NCI-H2029 (cell line): ENCODE results near the gene ERRFI1.

Source experiments
- DNase-seq: peaks from one replicate; lab custom pipeline; 2025; lab: John Stamatoyannopoulos, UW

ERRFI1 gene

GRCh38 chr1:8043621-8044020, 17.5 kb upstream of the ERRFI1 start:
- no peak for DNase-seq

GRCh38 chr1:8042134-8042533, 16.0 kb upstream of the ERRFI1 start:
- DNase-seq, result no peak

GRCh38 chr1:8040586-8040985, 14.5 kb upstream of the ERRFI1 start:
- peak; percentile 86 for DNase-seq

DNA sequence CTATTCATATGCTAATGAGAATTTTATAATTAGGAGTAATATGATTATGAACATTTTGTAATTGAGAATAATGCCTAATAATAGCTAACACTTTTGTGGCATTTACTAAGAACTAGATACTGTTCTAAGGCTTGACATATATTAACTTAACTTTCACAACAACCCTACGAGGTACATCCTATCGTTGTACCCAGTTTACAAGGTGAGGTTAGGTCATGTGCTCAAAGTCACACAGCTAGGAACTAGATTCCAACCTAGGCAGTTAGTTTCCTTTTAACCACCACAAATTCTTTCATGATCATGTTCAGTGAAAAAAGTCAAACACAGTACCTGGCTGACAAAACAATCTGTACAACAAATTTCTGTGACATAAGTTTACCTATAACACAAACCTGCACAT, 13.0 kb upstream of the ERRFI1 start:
- DNase-seq, result no peak

DNA sequence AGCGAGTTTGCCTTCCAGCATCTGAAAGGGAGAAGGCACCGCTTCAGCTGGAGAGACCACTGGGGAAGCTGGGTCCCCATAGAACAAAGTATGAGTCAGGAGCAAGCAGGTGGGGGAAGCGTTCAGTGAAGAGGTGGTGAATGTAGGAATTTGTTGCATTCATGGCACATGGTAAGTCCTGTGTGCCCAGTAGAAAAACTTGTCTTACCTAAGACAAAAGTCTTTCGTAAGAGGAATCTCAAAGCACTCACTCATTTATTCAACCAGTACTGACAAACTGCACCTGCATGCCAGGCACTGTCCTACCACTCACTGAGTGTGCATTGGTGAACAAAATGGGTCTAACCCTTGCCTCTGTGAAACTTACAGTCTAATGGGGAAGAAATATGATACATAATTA, 9.2 kb upstream of the ERRFI1 start:
- no peak for DNase-seq

DNA sequence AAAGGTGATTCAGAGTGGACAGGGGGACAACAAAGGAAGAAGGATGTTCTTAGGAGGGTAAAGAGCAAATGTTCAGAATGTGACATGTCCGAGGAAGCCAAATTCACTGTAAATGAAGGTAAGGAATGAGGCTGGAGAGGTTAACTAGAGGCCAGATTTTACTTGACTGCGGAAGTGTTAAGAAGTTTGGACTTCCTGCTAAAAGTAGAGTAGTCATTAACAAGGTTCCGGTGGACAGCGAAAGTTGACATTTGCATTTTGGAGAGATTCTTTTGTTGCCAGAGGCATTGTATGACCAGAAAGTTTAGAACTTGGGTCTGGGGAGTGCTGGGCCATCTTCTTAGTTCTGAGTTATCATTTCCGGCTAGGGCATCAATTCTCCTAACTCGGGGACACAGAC, 7.2 kb upstream of the ERRFI1 start:
- DNase-seq, result no peak

DNA sequence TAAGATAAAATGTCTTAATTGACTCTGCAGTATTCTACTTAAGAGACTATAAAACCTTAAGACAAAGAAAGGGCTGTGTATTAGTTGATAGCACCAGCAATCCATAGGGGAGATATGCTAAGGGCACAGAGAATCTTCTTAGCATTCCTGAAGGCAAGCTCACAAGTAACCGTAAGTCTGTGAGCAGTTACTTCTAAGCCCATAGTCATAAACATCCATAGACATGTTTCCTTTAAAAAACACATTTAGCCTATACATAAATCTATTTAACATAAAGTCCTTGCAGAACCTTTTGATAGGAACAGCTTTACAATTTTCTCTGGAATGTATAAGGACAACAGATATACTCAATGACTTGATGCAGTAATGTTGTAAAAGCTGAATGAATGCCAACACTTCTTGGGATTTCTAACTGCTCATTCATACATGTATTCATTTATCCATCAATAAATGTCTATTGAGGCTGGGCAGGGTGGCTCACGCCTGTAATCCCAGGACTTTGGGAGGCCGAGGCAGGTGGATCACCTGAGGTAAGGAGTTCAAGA, 6.3 kb upstream of the ERRFI1 start:
- DNase-seq, result no peak

DNA sequence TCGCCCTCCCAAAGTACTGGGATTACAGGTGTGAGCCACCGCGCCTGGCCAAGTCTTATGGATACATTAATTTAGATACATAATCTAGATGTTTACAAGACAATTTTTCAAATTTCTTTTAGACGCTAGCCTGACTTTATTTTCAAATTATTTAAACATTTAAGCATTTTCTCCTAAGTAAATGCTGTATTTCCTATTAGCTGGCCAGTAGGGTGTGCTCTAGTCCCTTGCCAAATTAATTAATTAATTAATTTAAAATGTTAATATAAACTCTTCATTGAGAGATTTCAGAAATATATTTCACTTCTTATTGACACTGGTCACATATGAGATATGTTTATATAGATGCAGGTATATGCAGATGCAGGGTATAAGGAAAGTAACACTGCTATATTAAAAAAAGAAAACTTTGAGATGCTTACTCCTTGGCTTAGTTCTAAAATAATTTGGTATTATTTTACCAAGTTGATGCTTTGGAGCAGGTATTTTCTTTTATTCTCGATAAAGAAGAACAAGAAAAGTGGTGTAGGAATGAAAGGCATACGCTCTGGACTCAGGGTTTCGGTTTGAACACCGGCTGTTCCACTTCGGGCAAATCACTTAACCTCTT, 5.2 kb upstream of the ERRFI1 start:
- DNase-seq, result peak; percentile 14

GRCh38 chr1:8028571-8028910, 2.4 kb upstream of the ERRFI1 start:
- no peak for DNase-seq

DNA sequence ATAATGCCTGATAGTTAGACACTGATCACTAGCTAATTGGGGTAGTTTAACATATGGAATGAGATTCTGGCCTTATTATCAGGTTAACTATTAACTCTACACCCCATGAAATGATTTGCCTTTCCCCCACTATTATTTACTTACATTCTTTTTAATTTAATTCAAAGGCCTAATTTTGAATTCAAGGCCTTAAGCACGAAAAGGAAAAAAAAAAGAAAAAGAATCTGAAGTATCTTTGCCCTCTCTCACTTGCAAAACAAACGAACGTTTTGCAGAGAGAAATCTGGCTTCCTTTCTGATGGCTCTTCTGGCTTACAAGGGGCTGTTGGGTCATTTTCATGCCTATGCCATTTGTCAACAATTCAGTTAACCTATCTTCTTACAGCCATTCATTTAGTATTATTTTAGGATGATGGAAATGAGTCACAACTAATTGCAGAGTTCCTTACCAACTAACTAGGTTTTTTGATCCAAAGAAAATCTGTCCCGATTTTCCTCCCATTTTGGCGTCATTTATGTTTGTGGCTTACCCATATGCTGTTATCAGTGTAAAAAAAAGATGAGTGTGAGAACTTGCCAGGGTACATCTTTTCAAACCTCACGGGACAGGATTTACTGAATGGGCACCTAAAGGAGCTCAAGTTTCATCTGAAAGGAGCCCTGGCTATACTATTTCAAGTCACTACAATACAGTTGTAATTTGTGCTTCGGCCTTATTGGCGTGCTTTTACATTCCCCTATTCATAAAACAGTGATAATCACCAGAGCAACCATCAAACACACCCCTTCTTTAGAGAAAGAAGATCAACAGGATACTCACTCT, 1.9 kb upstream of the ERRFI1 start:
- no peak for DNase-seq

- no peak for DNase-seq
Measured at GRCh38 chr1:8026976-8027747, 1.1 kb upstream of the ERRFI1 start.

DNA sequence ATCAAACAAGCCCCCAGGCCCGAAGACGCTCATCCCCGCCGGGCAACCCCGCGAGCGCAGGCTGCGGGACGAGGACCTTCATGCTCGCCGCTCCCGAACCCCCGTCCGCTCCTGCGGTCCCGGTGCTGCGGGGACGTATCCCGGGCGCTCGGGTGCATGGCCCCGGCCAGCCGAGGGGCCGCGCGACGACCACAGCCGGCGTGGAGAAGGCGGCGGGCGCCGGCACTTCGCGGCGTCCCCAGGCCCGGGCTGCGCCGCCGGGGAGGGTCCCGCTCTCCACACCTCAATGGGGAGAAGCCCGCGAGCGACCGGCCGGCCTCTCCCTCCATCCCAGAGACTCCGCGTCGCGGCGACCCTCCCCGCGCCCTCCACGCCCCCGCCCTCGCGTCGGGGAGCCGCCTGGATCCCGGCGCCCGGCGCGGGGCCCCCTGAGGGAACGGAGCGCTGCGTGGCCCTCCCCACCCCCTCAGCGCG, 401 bp downstream of the ERRFI1 start:
- no peak for DNase-seq

DNA sequence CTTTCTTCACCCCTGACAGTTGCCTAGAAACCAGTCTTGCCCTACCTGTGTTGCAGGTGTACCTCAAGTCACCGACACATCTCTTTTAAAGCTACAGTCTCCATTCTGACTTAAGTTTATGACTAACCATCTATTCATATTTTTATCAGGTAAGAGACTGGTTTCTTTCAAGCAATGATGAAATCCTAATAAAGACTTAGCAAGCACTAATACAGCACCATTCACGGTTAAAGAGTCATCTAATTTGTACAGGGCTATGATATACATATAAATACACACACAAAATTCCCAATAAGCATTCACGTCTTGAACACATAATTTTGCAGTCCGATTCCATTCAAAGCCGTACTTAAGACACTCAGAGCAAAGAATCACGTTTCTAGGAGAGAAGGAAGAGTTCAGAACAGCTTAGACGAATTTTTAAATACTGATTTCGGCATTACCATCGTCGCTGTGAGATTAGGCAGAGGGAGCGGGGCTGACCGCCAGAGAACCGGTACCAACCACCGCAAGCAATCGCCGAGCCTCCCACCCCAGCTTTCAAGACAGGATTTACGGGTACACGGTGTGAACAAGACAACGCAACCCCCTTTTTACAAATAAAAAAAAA, 943 bp downstream of the ERRFI1 start:
- DNase-seq, result no peak

DNA sequence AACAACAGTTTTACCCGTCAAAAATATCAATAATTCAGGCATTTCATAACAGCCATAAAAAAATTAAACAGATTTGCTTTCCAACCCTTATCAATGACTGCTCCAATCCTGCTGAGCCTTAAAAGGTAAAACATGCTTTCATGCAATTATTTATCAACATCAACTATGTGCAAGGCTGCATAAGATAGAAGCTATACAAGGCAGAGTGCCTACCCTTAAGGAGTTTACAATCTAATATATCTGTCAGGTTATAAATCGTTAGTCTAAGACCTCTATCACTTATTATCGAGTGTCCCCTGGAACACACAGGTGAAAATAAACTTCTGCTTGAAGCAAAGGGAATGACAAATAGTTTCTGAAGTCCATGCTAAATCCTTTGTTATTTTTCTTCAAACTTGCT, 1.8 kb downstream of the ERRFI1 start:
- no peak for DNase-seq

DNA sequence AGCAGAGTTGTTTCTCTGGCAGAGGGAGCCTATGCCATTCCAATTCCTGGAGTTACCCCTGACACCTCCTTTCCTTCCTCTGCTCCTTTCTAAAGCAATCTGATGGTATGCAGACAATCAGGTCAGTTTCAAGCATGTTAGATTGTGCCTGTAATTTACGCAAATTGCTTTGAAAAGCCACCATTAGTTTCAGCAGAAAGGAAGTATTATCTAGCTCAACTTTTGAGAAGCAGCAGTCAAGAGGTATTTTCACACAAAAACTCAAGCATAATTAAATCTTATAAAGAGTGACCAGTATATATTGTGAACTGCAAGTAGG, 2.2 kb downstream of the ERRFI1 start:
- no peak for DNase-seq

DNA sequence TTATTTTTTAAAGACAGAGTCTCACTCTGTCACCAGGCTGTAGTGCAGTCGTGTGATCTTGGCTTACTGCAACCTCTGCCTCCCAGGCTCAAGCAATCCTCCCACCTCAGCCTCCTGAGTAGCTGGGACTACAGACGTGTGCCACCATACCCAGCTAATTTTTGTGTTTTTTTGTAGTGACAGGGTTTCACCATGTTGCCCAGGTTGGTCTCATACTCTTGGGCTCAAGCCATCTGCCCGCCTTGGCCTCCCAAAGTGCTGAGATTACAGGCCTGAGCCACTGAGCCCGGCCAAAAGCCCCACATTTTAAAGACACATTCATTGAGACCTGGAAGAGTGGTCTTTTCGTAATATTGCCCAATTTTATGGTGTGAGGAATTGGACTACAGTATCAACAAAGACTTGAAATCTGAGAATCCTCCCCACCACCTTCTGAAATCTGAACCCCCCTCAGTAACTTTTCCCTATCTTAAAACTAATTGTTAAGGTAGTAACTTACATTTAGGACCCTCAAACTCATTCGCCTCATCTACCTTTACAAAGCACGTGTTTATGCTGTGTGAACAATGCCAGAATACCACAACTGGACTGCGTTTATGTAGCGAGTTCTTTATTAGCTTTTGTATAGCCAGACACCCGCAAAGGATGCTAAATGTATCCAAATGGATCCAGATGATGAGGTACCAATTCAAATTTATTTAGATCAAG, 2.7 kb downstream of the ERRFI1 start:
- DNase-seq, result no peak

DNA sequence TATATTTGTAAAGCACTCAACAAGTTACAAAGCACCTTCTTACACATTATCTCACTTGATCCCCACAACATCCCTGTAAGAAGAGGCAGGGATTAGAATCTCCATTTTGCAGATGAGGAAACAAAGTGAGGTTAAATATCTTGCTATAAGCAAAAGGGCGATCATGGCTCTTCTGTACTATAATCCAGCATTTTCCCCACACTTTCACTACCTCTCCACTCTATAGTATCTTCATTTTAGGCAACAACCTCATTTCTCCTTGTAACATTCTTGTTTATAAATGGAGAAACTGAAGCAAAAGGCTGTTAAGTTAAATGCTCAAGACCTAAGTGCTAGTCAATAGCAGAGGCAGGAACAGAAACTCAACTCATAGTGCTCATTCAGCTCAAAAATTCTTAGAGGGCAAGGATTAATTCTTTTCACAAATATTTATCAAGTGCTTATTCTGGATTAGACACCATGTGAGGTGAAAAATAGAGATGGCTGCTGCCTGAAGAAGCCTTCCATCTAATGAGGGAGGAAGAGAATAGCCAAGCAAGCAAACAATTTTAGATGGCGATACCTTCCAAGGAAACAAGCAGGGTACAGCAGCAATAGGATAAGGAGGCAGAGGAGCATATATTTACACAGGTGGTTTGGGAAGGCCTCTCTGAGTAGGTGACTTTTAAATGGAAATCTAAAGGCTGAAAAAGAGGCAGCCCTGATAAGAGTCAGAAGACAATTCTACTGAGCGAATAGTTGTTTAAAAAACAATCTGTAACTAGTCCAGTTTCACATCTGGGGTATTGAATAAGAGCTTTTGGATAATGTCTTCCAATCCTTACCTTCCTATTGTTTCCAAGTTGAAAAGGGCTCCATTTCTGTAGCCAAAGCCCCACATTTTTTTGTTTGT, 3.5 kb downstream of the ERRFI1 start:
- DNase-seq, result no peak

GRCh38 chr1:8021676-8022266, 4.3 kb downstream of the ERRFI1 start:
- DNase-seq, result no peak

DNA sequence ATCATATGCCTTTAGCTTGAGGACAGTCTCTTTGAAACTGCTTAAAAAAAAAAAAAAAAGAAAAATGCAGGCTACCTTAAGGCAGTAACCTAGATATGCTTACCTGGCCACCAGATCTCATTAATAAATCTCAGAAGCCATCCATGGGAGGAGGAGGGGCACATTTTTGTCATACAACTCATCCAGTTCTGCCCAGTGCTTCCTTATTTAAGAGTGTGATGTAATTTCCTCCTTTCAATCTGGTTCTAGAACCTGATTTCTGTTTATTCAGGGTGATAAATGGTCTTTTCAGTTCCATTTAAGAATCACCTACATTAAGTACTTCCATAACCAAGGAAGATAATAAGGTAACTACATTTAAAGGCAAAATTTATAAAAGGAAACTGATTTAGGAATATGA, 6.1 kb downstream of the ERRFI1 start:
- DNase-seq, result peak; percentile 68

GRCh38 chr1:8019229-8019620, 6.9 kb downstream of the ERRFI1 start:
- no peak for DNase-seq
